Heart right ventricle (tissue), 16 donors: ENCODE results near the gene JCAD. TPM values are rescaled to one million over a fixed set of nuclear protein-coding genes. Genes with fewer than 3 reads are reported as not detected.
A peak's percentile ranks its signal among the peaks of the same experiment; 100 is the strongest.
"Not testable (repeated sequence)": the region's sequence is repeated elsewhere in the genome, so short reads cannot be mapped to it uniquely, and the experiment has no call there.

Experiments used
- ATAC-seq, 8 donors: fragments of 200-7000 bp; cut with Tn5 transposase; one replicate each; pipeline ENCODE4 v1.9.1; 2020; ENCODE audit warnings: mild to moderate bottlenecking in 8 of 8, moderate library complexity in 8 of 8, moderate number of reproducible peaks in 1 of 8
- DNase-seq, 2 donors: peaks; one replicate each; pipeline ENCODE4 v3.0.0-alpha.2; 2020
- H3K27ac ChIP-seq, 10 donors: fragments of 200-600 bp; sonication (generic) in 2 of 10; one replicate each; pipeline versions ENCODE4 v1.5.0 to v1.8.0; 2020 to 2022; ENCODE audit warnings: mild to moderate bottlenecking in 3 of 10
- H3K27me3 ChIP-seq, 7 donors: fragments of 200-600 bp; one replicate each; pipeline ENCODE4 v1.8.0; 2021 to 2022; ENCODE audit warnings: mild to moderate bottlenecking in 2 of 7
- H3K36me3 ChIP-seq, 9 donors: fragments of 200-600 bp; sonication (generic) in 1 of 9; one replicate each; pipeline versions ENCODE4 v1.5.0 to v1.8.0; 2020 to 2022; ENCODE audit warnings: mild to moderate bottlenecking in 2 of 9
- H3K4me1 ChIP-seq, 9 donors: fragments of 200-600 bp; sonication (generic) in 1 of 9; one replicate each; pipeline versions ENCODE4 v1.5.0 to v1.8.0; 2020 to 2022; ENCODE audit warnings: mild to moderate bottlenecking in 4 of 9
- H3K4me3 ChIP-seq, 10 donors: fragments of 200-600 bp; sonication (generic) in 2 of 10; one replicate each; pipeline versions ENCODE4 v1.5.0 to v1.8.0; 2020 to 2022; ENCODE audit warnings: mild to moderate bottlenecking in 7 of 10, moderate library complexity in 2 of 10
- H3K9me3 ChIP-seq, 11 donors: fragments of 200-600 bp in 10 of 11; sonication (generic) in 2 of 11; one replicate each; pipeline versions ENCODE4 v1.5.0 to v1.8.0; 2013 to 2022; ENCODE audit warnings: mild to moderate bottlenecking in 2 of 11, control low read depth in 1 of 11, moderate library complexity in 1 of 11
- WGBS, 2 donors: extraction: QIAGEN DNeasy Blood & Tissue Kit; methylation state at CpG; one replicate each; pipeline ENCODE4 v1.1.7; 2013; ENCODE audit warnings: inconsistent platforms in 1 of 2; 5-methylcytosine and 5-hydroxymethylcytosine counted together
- intact Hi-C, 10 donors: fragments of 100-400 bp; cut with DNase I; formaldehyde crosslinking; loops; one replicate each; pipeline versions ENCODE4 v1.11.1 to v1.14.2; 2022
- polyA plus RNA-seq, 2 donors: library from polyadenylated mRNA; stranded (reverse); fragments of 200-250 nt; gene quantifications; one replicate each; pipeline ENCODE4 v1.2.3, GENCODE V29; 2013
- total RNA-seq, 10 donors: library from RNA; stranded (reverse); fragmentation: NEBNext Ultra II Directional in 3 of 10; extraction: Animal tissue kit (Norgen Biotek cat#: 25700) in 3 of 10; gene quantifications; one replicate each; pipeline versions ENCODE4 v1.2.1 to v1.2.4, GENCODE V29; 2021 to 2023
- TF ChIP-seq, protein P1 (sequence below), 9 donors: fragments of 200-600 bp; sonication (generic) in 2 of 9; IDR thresholded peaks; one replicate each; pipeline versions ENCODE4 v1.5.0 to v1.8.0; 2021 to 2022; ENCODE audit warnings: antibody characterized with exemption in 9 of 9, mild to moderate bottlenecking in 5 of 9, moderate library complexity in 1 of 9
- donor health status: Arrhythmogenic right ventricular cardiomyopathy.
- donor health status: ischemic (EF 13 %, LVEDD 7.1; RV severe dilation, severe dysfunction).
- donor health status: healthy with polysubstance abuse.
- donor health status: DM: no; HTN: yes; CAD: no.
- donor health status: DM: no; HTN: no; CAD: no.
- donor health status: ischemic (EF 25% LVEDD 6.9; RV normal size, moderate dysfunction).
- donor health status: ischemic (EF 25% LVEDD 5.7; RV mildly dilated, moderate dysfunction).
- donor health status: healthy.
- donor health status: DM: yes; HTN: yes; CAD: no.
- donor health status: Ischemic cardiomyopathy.
- donor health status: ischemic (EF 35%, LVEDD 5.7; RV mildly dilated, moderate dysfunction).
- donor health status: nonischemic (EF 11% LVEDD 7.7; RV severe dilation, severe dysfunction).
- donor health status: DM: yes; HTN: yes; CAD: no.
- donor health status: PGD.
- donor health status: ischemic (EF 29% LVEDD 5.4; RV normal size, mild dysfunction).
- donor health status: nonischemic (EF 23%, LVEDD 6.1; RV moderate dilation, normal function).

Gene JCAD
- total and polyA plus RNA-seq, 12 donors = 7.7 to 39.8 (median 19.7) TPM

DNA sequence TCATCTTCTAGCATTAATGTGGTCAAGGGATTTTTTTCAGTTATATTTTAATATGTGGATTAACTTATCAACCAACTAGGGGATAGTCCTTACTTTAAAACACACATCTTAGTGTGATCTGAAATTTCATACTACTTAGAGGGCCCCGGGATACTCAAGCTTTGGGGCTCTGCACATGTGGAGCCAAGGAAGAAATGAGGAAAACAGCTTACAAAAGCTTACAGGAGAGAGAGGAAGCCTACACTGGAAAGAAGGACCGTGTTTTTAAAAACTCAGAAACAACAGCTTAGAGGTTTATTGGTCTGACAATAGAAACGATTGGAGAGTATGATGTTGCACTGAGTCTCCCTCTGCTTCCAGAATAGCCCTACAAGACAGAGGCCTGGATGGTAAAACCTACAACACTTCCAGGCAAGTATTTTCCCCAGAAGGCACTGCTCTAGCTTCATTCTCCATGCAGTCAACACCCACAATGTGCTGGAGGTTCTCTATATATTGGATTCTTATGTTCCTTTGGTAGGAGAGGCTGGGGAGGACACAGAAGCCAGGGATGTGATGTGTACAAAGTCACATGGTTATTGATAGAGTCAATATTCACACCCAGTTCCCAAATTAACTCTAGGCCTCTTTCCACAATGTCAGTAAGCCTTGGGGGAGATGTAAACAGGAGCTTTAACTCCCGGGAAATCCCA is 47.3 kb downstream of the JCAD start:
- no peaks in the 10 kb centered on the region for H3K9me3 ChIP-seq
- H3K27ac ChIP-seq = no peak overlapping the region
- peaks cover 0 to 28% (median under 1%) of the 10 kb centered on the region in 9 donors for H3K36me3 ChIP-seq
- no peak overlapping the region for H3K4me3 ChIP-seq
- TF ChIP-seq, protein P1, sequence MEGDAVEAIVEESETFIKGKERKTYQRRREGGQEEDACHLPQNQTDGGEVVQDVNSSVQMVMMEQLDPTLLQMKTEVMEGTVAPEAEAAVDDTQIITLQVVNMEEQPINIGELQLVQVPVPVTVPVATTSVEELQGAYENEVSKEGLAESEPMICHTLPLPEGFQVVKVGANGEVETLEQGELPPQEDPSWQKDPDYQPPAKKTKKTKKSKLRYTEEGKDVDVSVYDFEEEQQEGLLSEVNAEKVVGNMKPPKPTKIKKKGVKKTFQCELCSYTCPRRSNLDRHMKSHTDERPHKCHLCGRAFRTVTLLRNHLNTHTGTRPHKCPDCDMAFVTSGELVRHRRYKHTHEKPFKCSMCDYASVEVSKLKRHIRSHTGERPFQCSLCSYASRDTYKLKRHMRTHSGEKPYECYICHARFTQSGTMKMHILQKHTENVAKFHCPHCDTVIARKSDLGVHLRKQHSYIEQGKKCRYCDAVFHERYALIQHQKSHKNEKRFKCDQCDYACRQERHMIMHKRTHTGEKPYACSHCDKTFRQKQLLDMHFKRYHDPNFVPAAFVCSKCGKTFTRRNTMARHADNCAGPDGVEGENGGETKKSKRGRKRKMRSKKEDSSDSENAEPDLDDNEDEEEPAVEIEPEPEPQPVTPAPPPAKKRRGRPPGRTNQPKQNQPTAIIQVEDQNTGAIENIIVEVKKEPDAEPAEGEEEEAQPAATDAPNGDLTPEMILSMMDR (IDR thresholded peaks at IDR 0.05) = no peak
- 55 to 84% methylated on average over 4 of the region's 4 CpGs for WGBS, 2 donors
- intact Hi-C loops = no loop called here
- ATAC-seq (peak in 1 of 8 donors; percentile 19), DNase-seq (no peak)
- H3K27me3 ChIP-seq = no peaks in the 10 kb centered on the region
- H3K4me1 ChIP-seq = peaks cover 0 to 47% (median 15%) of the 10 kb centered on the region in 9 donors

DNA sequence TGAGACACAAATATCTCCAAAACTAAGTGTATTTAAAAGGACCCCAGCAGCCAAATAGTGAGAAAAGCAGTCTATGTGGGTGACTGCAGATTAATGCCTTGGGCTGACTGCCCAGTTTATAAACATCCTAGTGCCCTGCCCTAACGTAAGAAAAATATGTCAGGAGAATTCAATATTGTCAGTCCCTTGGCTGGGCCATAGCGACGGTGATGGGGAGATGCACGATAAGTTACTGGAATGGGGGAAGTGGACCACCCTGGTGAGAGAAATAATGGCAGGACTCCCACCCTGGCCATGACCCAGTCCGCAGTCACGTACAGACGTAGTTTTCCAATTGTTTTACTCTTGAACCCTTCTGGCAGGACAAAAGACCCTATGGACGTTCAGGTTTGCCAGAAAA is 48.0 kb downstream of the JCAD start:
- no peak for ATAC-seq
- TF ChIP-seq, protein P1 (IDR thresholded peaks at IDR 0.05) = no peak
- no peaks in the 10 kb centered on the region for H3K9me3 ChIP-seq
- intact Hi-C loops = no loop called here
- no peak for DNase-seq
- H3K4me1 ChIP-seq = peaks cover 0 to 44% (median 15%) of the 10 kb centered on the region in 9 donors
- H3K27ac ChIP-seq = no peak overlapping the region
- peaks cover 0 to 21% (median 0%) of the 10 kb centered on the region in 9 donors for H3K36me3 ChIP-seq
- no peaks in the 10 kb centered on the region for H3K27me3 ChIP-seq
- no peak overlapping the region for H3K4me3 ChIP-seq
- 54 to 71% methylated on average over 8 of the region's 8 CpGs for WGBS, 2 donors

DNA sequence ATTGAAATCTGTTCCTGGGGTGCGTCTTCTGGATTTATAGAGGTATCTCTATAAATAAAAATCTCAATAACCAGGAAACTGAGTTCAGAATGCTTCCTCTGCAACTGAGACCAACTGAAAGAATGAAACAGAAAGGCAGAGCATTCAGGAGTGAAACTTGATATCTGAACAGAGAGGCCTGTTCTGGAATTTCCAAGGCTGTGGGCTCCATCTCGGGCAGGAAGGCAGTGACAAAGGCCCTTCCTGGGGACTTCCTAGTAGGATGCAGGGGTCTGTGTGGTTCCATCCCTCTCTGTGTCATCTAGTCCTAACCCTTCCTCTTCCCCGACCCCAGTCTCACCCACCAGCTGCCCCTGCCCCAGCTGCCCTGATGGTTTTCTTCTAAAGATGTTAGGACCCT is 52.0 kb downstream of the JCAD start:
- Histone ChIP-seq H3K4me1 (peaks cover 0 to 26% (median 6%) of the 10 kb centered on the region in 9 donors), H3K27me3 (no peaks in the 10 kb centered on the region), H3K36me3 (no peaks in the 10 kb centered on the region), H3K27ac (peak overlapping the region in 2 of 10 donors; percentile 35 to 64), H3K9me3 (no peaks in the 10 kb centered on the region), H3K4me3 (no peak overlapping the region)
- TF ChIP-seq, protein P1 (IDR thresholded peaks at IDR 0.05) = no peak
- 63 to 68% methylated on average over 3 of the region's 3 CpGs for WGBS, 2 donors
- peak in 2 of 8 donors; percentile 46 for ATAC-seq
- intact Hi-C loops = loop anchor here in 3 of 10 donors (5.0 to 10.0 kb wide), 3 partner anchors 55 to 273 kb away; no protein-coding TSS in a partner anchor
- no peak for DNase-seq

DNA sequence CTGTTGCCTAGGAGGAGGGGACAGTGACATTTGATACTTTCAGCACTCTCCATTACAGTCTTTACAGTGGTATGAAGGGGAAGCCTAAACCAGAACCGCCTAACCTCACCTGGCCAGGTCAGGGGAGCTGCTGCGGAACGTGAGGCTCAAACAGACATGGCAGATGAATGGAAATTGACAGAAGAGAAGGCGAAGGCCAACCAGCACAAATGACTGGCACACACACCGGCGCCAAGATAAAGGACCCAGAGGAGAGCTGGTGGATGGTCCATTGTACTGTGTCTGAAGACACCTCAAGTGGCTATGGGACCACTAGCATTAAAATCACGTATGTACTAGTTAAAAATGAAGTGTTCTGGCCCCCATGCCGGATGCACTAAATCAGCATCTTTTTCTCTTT is 53.0 kb downstream of the JCAD start:
- H3K27me3 ChIP-seq = no peaks in the 10 kb centered on the region
- H3K4me3 ChIP-seq = no peak overlapping the region
- DNase-seq = no peak
- H3K4me1 ChIP-seq = peaks cover under 1 to 28% (median 16%) of the 10 kb centered on the region in 9 donors
- ATAC-seq = no peak
- 83 to 87% methylated on average over 8 of the region's 8 CpGs for WGBS, 2 donors
- intact Hi-C loops = loop anchor here in 3 of 10 donors (5.0 to 10.0 kb wide), 3 partner anchors 56 to 272 kb away; no protein-coding TSS in a partner anchor
- no peaks in the 10 kb centered on the region for H3K9me3 ChIP-seq
- H3K27ac ChIP-seq = peak overlapping the region in 1 of 10 donors; percentile 35
- TF ChIP-seq, protein P1 (IDR thresholded peaks at IDR 0.05) = no peak
- H3K36me3 ChIP-seq = no peaks in the 10 kb centered on the region

DNA sequence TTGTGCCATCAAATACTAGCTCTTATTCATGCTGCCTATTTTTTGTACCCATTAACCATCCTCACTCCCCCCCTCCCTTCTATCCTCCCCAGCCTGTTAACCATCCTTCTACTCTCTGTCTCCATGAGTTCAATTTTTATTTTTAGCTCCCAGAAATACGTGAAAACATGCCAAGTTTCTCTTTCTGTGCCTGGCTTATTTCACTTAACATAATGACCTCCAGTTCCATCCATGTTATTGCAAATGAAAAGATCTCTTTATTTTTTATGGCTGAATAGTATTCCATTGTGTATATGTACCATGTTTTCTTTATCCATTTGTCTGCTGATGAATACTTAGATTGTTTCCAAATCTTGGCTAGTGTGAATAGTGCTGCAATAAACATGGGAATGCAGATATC is 54.3 kb downstream of the JCAD start:
- ATAC-seq = peak in 2 of 8 donors; percentile 15 to 18
- intact Hi-C loops = loop anchor here in 3 of 10 donors (5.0 to 10.0 kb wide), 3 partner anchors 57 to 270 kb away; no protein-coding TSS in a partner anchor
- H3K27ac ChIP-seq, H3K9me3 ChIP-seq, H3K36me3 ChIP-seq, DNase-seq, H3K4me3 ChIP-seq, H3K27me3 ChIP-seq: not testable (repeated sequence)
- H3K4me1 ChIP-seq = peaks cover 9 to 36% (median 28%) of the 10 kb centered on the region in 9 donors
- WGBS, 2 donors = 4 to 14% methylated on average over 1 of the region's 1 CpG
